Measurements from ENCODE around the gene PROSER2.
"Not testable (repeated sequence)": the region's sequence is repeated elsewhere in the genome, so short reads cannot be mapped to it uniquely, and the experiment has no call there.

PROSER2 gene

DNA sequence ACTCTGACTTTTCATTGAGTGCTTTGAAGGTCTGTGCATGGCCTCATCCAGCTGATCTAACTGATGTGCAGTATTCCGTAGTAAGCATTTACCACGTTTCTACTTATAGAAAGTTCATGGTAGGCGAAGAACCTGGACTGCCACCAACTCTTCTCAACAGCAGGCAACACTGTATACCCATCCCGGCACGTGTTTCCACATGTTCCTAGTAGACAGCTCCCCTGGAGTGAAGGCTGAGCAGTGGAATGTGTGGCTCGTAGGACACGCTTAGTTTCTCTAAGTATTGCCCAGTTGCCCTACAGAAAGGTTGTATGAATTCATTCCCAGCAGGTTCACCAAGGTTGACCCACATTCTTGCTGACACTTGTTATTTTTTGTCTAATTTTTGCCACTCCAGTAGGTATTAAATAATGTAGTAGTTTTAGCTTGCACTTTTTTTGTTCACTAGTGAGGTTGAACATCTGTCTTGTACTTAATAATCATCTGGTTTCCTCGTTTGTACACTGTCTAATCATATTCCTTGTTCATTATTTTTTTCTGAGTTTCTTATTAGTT is 15.2 kb downstream of the PROSER2 start:
- DNase-seq = no peak

DNA sequence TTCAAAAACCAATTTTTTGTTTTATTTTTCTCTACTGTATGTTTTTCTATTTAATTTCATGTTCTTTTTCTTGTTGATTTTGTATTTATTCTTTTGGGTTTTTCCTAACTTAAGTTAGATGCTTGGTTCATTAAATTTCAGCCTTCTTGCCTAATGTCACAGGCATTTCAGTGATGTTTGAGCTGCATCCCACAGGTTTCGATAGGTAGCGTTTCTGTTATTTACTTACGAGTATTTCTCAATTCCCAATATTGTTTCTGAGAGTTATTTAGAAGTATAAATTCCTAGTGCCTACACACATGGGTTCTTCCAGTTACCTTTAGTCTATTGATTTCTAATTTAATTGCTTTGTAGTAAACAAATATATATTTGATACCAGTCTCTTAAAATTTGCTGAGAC is 18.2 kb downstream of the PROSER2 start:
- DNase-seq = no peak

- DNase-seq = no peak
Observed at GRCh38 chr10:11842411-11842810, 19.3 kb downstream of the PROSER2 start.

DNA sequence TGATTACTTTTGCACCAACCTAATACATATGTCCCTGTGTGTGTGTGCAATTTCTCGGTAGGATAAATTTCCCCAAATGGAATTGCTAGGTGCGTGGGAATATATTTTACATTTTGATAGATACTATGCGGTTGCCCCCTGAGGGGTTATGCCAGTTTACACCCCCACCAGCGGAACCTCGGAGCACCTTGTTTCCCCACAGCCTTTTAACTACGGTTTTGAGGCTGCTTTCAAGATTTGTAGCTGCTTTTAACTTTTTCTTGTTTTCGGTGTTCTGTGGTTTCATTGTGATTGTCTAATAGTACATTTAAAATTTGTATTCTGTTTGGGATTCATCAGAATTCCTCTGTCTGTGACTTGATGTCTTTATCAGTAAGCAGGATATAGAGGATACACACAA is 22.0 kb downstream of the PROSER2 start:
- DNase-seq = no peak

DNA sequence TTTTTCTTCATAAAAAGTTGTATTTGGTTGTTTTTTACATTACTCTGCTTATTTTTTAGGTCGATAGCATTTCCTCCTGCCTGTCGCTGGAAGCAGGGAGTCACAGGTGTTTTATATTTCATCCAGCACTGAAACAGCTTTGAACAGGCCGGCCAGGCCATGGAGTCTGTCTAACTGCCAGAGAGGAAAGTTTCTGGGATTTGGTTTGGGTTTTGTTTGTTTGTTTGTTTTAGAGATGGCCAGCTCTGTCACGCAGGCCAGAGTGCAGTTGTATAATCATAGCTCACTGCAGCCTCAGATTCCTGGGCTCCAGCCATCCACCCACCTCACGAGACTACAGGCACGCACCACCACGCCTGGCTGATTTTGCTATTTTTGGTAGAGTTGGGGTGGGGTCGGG is 23.4 kb downstream of the PROSER2 start:
- no peak for DNase-seq

- no peak for DNase-seq
Observed at GRCh38 chr10:11849277-11849676, 26.1 kb downstream of the PROSER2 start.

DNA sequence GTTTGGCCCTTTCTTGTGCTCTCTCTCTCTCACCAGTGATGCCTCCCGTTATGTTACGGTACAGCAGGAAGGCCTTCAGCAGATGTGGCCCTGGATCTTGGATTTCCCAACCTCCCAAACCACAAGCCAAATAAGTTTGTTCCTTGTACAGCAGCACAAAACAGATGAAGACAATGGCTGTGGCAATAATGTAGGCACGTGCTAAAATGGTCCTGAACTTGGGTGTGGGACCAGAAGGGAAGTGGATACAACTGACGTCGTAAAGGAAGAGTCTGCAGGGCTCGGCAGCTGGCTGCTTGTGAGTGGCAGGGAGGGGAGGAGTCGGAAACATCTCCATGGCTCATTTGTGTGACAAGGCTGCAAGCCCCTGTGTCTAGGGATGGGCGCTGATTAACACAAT is 26.8 kb downstream of the PROSER2 start:
- peak in 1 of 2 donors; percentile 65 for DNase-seq

GRCh38 chr10:11851910-11852309 is 28.8 kb downstream of the PROSER2 start:
- DNase-seq = no peak

DNA sequence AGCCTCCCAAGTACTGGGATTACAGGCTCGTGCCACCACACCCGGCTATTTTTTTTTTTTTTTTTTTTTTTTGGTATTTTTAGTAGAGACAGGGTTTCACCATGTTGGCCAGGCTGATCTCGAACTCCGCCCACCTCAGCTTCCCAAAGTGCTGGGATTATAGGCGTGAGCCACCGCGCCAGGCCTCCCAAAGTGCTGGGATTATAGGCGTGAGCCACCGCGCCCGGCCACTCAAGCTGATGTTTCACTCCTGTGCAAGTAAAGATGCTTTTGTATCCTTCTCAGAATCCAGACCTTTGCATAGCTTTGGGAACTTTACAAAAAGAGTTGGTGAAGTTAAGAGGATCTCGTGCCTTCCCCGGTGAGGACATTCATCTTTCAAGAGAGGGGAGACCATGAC is 29.5 kb downstream of the PROSER2 start:
- DNase-seq = not testable (repeated sequence)

- no peak for DNase-seq
Observed at GRCh38 chr10:11853468-11853867, 30.3 kb downstream of the PROSER2 start.

- no peak for DNase-seq
Observed at GRCh38 chr10:11854301-11854700, 31.1 kb downstream of the PROSER2 start.

DNA sequence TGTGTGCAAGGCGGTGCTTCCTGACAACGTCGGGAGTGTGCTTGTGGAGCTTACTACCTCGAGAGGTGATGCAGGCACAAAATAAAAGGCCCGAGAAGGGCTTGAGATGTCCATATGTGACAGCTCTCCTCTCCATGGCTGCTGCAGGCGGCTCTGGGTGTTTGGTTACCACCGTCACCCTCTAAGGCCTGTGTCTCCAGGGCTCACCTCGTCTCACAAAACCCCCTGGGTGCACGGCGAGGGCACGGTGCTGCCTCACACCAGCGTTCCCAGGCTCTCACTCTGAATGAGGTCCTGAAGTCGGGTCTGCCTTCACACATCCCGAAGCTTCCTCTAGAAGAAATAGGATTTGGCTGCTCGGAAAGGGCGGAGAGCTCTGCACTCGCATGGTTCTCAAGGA is 32.9 kb downstream of the PROSER2 start:
- no peak for DNase-seq

DNA sequence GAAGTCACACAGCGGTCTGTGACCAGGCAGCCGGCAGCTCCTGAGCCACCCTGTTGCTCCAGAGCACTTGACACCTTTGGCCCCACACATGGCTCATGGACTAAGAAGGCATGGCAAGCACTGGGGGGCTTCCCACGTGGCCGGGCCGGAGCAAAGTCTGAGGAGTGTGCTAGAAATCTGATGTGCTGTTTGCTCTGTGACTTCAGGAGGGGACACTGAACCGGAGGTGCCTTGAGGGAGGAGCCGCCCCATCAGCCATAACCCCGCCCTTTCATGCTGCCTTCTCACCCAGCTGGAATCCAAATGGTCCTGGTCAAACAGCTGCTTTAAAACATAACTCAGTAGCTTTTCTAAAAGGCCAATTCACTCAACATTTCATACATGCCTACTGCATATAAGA is 33.5 kb downstream of the PROSER2 start:
- DNase-seq = no peak

GRCh38 chr10:11858093-11858492 is 34.9 kb downstream of the PROSER2 start:
- DNase-seq = no peak

- DNase-seq = no peak
Observed at GRCh38 chr10:11861341-11861740, 38.2 kb downstream of the PROSER2 start.

DNA sequence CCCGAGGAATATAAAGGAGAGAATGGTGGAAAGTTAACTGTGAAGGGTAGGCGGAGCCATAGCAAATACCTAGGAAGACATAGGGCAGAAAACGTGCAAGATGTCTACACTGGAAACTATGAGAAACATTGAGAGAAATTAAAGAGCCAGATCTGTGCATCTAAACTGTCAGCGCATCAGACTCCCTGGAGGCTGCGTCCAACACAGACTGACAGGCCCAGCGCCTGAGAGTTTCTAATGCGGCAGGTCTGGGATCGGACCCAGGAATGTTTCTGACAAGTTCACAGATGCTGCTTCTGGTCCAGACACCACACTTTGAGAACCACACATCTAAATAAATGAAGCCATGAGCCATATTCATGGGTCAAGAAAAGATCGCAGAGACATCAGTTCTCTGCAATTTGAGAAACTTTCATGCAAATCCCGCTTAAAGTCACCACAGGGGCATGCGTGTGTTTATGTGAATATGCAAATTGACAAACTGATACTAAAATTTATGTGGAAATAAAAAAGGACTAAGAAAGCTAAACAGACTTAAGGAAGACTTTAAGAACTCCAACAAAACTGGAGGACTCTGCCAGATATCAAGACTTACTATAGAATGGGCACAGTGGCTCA is 38.8 kb downstream of the PROSER2 start:
- no peak for DNase-seq

- DNase-seq = peak; percentile 32 to 45
Observed at GRCh38 chr10:11863353-11864109, 40.4 kb downstream of the PROSER2 start.

- no peak for DNase-seq
Observed at GRCh38 chr10:11864727-11865126, 41.6 kb downstream of the PROSER2 start.

DNA sequence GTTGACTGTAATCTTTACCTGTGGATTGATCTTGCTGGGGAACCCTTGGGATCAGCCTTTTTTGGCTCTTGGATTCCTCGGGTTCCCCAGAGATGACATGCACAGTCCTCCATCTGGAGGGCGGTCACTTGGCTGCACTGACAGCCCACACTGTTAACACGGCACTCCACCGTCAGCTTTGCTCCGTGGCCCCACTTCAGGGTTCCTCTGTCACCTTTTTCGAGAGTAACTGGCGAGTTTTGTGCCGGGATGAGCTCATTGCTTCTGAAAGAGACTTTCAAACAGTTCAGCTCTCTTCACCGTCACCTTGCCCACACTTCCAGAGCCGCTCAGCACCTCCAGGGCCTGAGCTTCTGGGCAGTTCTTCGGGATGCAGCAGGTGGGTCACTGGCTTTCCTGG is 42.4 kb downstream of the PROSER2 start:
- DNase-seq = no peak

DNA sequence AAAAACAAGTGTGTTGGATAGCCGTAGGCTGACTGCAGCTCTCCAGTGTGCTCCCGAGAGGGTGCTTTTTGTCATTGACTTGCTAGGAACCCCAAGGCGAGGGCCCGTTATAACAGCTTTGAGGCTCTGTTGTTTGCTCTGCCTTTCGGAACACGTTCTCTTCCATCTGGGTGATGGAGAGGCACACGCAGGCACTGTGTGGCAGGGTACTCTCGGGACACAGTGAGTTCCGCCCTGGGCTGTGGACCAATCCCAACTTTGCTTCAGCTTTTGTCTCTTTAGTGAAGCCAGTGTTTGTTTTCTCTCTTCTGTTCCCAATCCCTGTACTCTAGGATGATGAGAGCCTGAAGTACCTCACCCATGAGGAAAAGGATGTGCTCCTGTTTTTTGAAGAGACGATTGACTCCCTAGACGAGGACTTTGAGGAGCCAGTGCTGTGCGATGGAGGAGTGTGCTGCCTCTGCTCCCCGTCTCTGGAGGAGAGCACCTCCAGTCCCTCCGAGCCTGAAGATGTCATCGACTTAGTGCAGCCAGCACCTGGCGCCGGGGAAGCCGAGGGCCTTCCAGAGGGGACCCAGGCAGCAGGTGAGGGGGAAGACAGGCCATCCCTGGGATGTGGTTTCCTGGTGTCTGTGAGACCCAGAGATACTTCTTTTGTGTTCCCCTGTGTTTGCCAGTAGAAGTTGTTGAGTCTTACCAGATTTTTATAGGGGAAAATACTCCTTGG is 43.2 kb downstream of the PROSER2 start:
- no peak for DNase-seq

GRCh38 chr10:11869219-11869618 is 46.1 kb downstream of the PROSER2 start:
- DNase-seq = no peak

DNA sequence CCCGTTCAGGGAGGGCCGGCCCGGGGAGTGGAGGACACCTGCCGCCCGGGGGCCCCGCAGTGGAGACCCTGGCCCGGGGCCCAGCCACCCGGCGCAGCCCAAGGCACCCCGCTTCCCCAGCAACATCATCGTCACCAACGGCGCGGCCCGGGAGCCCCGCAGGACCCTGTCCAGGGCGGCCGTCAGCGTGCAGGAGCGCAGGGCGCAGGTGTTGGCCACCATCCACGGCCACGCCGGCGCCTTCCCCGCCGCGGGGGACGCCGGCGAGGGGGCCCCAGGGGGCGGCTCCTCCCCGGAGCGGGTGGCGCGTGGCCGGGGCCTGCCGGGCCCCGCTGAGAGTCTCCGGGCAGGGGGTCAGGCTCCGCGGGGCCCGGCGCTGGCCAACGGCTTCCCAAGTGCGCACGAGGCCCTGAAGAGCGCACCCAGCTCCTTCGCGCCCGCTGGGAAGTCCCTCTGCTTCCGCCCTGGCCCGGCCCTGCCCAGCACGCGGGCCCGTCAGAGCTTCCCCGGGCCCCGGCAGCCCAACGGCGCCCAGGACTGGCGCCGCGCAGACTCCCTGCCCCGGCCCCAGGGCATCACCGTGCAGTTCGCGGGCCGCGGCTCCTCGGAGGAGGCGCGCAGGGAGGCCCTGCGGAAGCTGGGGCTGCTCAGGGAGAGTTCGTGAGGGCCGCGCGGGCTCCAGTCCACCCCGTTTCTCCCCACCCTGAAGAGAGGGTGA is 46.7 kb downstream of the PROSER2 start:
- DNase-seq = no peak

- DNase-seq = no peak
Observed at GRCh38 chr10:11870461-11870780, 47.3 kb downstream of the PROSER2 start.
